Naive thymus-derived CD4-positive, alpha-beta T cell (primary cell): ENCODE measurements around the gene ANKRD10. TPM values are rescaled to one million over a fixed set of nuclear protein-coding genes. Genes with fewer than 3 reads are reported as not detected.
"Not testable (repeated sequence)": the region's sequence is repeated elsewhere in the genome, so short reads cannot be mapped to it uniquely, and the experiment has no call there.

ENCODE experiments used
- ATAC-seq: fragments of 150-1000 bp; cut with Tn5 transposase; 2 replicates; pipeline ENCODE4 v1.10.0; 2021; ENCODE audit warnings: mild to moderate bottlenecking, moderate library complexity
- CTCF ChIA-PET: fragments of 350-600 bp; sonication (Branson Sonifier 250); formaldehyde crosslinking; loops from one replicate; lab custom pipeline; 2021; ENCODE audit warnings: antibody characterized with exemption; lab: Charles Lee
- POLR2A ChIA-PET: fragments of 350-600 bp; sonication (Branson Sonifier 250); formaldehyde crosslinking; loops from one replicate; lab custom pipeline; 2021; ENCODE audit warnings: antibody characterized with exemption, inconsistent platforms; lab: Charles Lee
- DNase-seq, 9 donors: peaks; one replicate each; pipeline versions ENCODE4 v3.0.0 to v3.0.0-alpha.2; 2020 to 2022; ENCODE audit warnings: mixed read lengths in 1 of 9
- H3K27ac ChIP-seq: one replicate; pipeline ENCODE4 v1.7.0; 2013; ENCODE audit warnings: mild to moderate bottlenecking, low read depth, low read length, moderate library complexity
- H3K27me3 ChIP-seq, 2 donors: one replicate each; pipeline ENCODE4 v1.7.0; 2013; ENCODE audit warnings: low read length in 2 of 2, mild to moderate bottlenecking in 2 of 2, moderate library complexity in 2 of 2; ENCODE audit not compliant: control insufficient read depth in 2 of 2, insufficient read depth in 2 of 2
- H3K36me3 ChIP-seq, 3 experiments: 1 replicate in 2 of 3; 2 replicates in 1 of 3; pipeline ENCODE4 v1.7.0; 2013; ENCODE audit warnings: low read length in 3 of 3, mild to moderate bottlenecking in 3 of 3, moderate library complexity in 1 of 3; ENCODE audit not compliant: insufficient read depth in 3 of 3, control insufficient read depth in 2 of 3
- H3K4me1 ChIP-seq, 2 donors: one replicate each; pipeline ENCODE4 v1.7.0; 2013; ENCODE audit warnings: low read length in 2 of 2, mild to moderate bottlenecking in 2 of 2, moderate library complexity in 1 of 2; ENCODE audit not compliant: control insufficient read depth in 2 of 2, insufficient read depth in 2 of 2
- H3K4me3 ChIP-seq: 2 replicates; pipeline ENCODE4 v1.7.0; 2013; ENCODE audit warnings: mild to moderate bottlenecking, low read length
- H3K9me3 ChIP-seq, 3 experiments: 1 replicate in 2 of 3; 2 replicates in 1 of 3; pipeline ENCODE4 v1.7.0; 2013; ENCODE audit warnings: low read length in 3 of 3; ENCODE audit not compliant: control insufficient read depth in 2 of 3
- H3K27ac Mint-ChIP-seq, 9 donors: one replicate each; pipeline ENCODE4 v1.8.0; 2020 to 2022; ENCODE audit warnings: mixed read lengths in 9 of 9, mild to moderate bottlenecking in 8 of 9, moderate library complexity in 5 of 9, inconsistent platforms in 2 of 9
- H3K27me3 Mint-ChIP-seq, 5 donors: one replicate each; pipeline ENCODE4 v1.8.0; 2021 to 2022; ENCODE audit warnings: mixed read lengths in 5 of 5, mild to moderate bottlenecking in 1 of 5
- H3K36me3 Mint-ChIP-seq, 5 donors: one replicate each; pipeline ENCODE4 v1.8.0; 2020 to 2022; ENCODE audit warnings: mixed read lengths in 5 of 5, mild to moderate bottlenecking in 3 of 5, inconsistent platforms in 1 of 5
- H3K4me1 Mint-ChIP-seq, 7 donors: one replicate each; pipeline ENCODE4 v1.8.0; 2020 to 2022; ENCODE audit warnings: mixed read lengths in 7 of 7, mild to moderate bottlenecking in 3 of 7, inconsistent platforms in 1 of 7
- H3K4me3 Mint-ChIP-seq, 10 donors: one replicate each; pipeline ENCODE4 v1.8.0; 2020 to 2022; ENCODE audit warnings: mild to moderate bottlenecking in 10 of 10, mixed read lengths in 10 of 10, moderate library complexity in 6 of 10, inconsistent platforms in 2 of 10
- H3K9me3 Mint-ChIP-seq, 11 donors: one replicate each; pipeline ENCODE4 v1.8.0; 2020 to 2022; ENCODE audit warnings: mixed read lengths in 11 of 11, mild to moderate bottlenecking in 4 of 11, inconsistent platforms in 1 of 11, moderate library complexity in 1 of 11
- intact Hi-C, 2 donors: fragments of 100-400 bp; cut with micrococcal nuclease; formaldehyde crosslinking; loops; one replicate each; pipeline ENCODE4 v1.15.1; 2023
- polyA plus RNA-seq, 2 donors: library from polyadenylated mRNA; unstranded; fragments of 300-500 nt; fragmentation: Illumina TruSeq; gene quantifications; one replicate each; pipeline ENCODE4 v1.2.3, GENCODE V29; 2021
- total RNA-seq, 6 experiments: library from RNA in 5 of 6; stranded (reverse) in 5 of 6; gene quantifications; 1 replicate in 5 of 6; 2 replicates in 1 of 6; pipeline ENCODE4 v1.2.3 and lab custom pipeline; 2021 to 2026

The ANKRD10 gene
- total and polyA plus RNA-seq, 7 experiments from 2014 or later: 53.2 to 155 (median 130) TPM

DNA sequence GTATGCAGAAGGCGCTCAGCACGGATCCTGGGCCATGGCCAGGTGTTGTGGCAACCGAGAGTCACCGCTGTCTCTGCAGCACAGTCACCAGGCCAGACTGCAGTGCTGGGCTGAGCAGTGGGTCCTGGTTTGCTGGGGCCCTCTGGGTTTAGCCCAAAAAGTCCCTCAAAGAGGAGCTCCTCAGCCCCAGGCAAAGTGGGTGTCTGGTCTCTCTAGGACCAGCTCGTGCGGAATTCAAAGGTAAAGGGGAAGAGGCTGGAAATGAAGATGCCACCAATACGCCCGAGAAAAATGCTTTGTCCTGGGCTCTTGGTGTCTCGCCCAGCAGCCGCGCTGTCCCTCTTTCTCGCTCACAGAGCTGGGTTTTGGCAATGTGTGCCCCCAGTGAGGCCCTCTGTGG, 38.5 kb upstream of the ANKRD10 start:
- H3K36me3 ChIP-seq: no peaks in the 10 kb centered on the region
- Mint-ChIP-seq H3K27me3 (peaks cover 0 to 8% (median 6%) of the 10 kb centered on the region in 5 donors), H3K36me3 (peaks cover 0 to 5% (median 0%) of the 10 kb centered on the region in 5 donors), H3K4me3 (no peak overlapping the region), H3K9me3 (peaks cover 0 to 4% (median 0%) of the 10 kb centered on the region in 11 donors), H3K4me1 (peaks cover 0 to 12% (median 0%) of the 10 kb centered on the region in 7 donors), H3K27ac (peak overlapping the region in 1 of 9 donors; percentile 36)
- ChIA-PET CTCF (no interaction called here), POLR2A (no interaction called here)
- intact Hi-C loops: no loop called here
- no peak overlapping the region for H3K4me3 ChIP-seq
- H3K9me3 ChIP-seq: no peaks in the 10 kb centered on the region
- H3K27me3 ChIP-seq: no peaks in the 10 kb centered on the region
- H3K4me1 ChIP-seq: no peaks in the 10 kb centered on the region
- DNase-seq (no peak), ATAC-seq (no peak)
- H3K27ac ChIP-seq: no peak overlapping the region

GRCh38 chr13:110952135-110952534, 37.3 kb upstream of the ANKRD10 start:
- H3K36me3 ChIP-seq, H3K9me3 ChIP-seq, DNase-seq, H3K9me3 Mint-ChIP-seq, intact Hi-C loops, H3K4me3 ChIP-seq, H3K27me3 ChIP-seq, H3K27ac Mint-ChIP-seq, H3K27ac ChIP-seq, H3K36me3 Mint-ChIP-seq, H3K4me3 Mint-ChIP-seq, POLR2A ChIA-PET, ATAC-seq, CTCF ChIA-PET, H3K27me3 Mint-ChIP-seq, H3K4me1 ChIP-seq: not testable (repeated sequence)
- peaks cover 0 to 12% (median 0%) of the 10 kb centered on the region in 7 donors for H3K4me1 Mint-ChIP-seq

GRCh38 chr13:110950819-110951570, 36.1 kb upstream of the ANKRD10 start:
- CTCF ChIA-PET: no interaction called here
- no peaks in the 10 kb centered on the region for H3K4me1 ChIP-seq
- ATAC-seq: no peak
- H3K27me3 ChIP-seq: no peaks in the 10 kb centered on the region
- H3K4me3 ChIP-seq: no peak overlapping the region
- Mint-ChIP-seq H3K27me3 (no peaks in the 10 kb centered on the region), H3K4me1 (peaks cover 0 to 12% (median 0%) of the 10 kb centered on the region in 7 donors), H3K4me3 (no peak overlapping the region), H3K9me3 (no peaks in the 10 kb centered on the region), H3K36me3 (no peaks in the 10 kb centered on the region), H3K27ac (no peak overlapping the region)
- H3K36me3 ChIP-seq: no peaks in the 10 kb centered on the region
- no peaks in the 10 kb centered on the region for H3K9me3 ChIP-seq
- intact Hi-C loops: no loop called here
- POLR2A ChIA-PET: no interaction called here
- no peak for DNase-seq
- no peak overlapping the region for H3K27ac ChIP-seq

DNA sequence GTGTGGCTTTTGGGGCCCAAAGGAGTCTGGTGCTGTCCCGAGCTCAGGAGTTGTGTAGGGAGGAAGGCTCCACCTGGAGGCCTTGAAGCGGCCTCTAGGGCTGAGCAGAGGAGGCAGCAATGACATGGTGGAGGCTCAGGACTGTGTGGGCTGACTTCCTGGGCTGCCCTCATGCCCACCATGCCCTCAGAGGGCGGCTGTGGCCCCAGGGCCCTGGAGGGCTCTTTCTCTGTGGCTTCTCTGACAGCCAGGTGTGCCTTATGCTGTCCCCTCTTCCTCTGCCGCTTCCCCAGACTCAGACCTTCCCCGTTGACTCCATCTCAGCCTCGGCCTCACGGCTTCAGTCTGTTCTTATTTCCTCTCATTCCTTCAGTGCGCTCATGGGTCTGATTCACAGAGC, 35.5 kb upstream of the ANKRD10 start:
- H3K36me3 ChIP-seq: no peaks in the 10 kb centered on the region
- CTCF ChIA-PET: no interaction called here
- H3K27ac Mint-ChIP-seq: no peak overlapping the region
- H3K27ac ChIP-seq: no peak overlapping the region
- no peak for DNase-seq
- H3K9me3 Mint-ChIP-seq: no peaks in the 10 kb centered on the region
- no peaks in the 10 kb centered on the region for H3K27me3 ChIP-seq
- no peak for ATAC-seq
- POLR2A ChIA-PET: interaction anchor here (0.6 kb wide), 1 partner anchor 10 kb away, joined by 3 read pairs; no protein-coding TSS in a partner anchor
- H3K9me3 ChIP-seq: no peaks in the 10 kb centered on the region
- peaks cover 0 to 15% (median 0%) of the 10 kb centered on the region in 7 donors for H3K4me1 Mint-ChIP-seq
- no peaks in the 10 kb centered on the region for H3K4me1 ChIP-seq
- no peaks in the 10 kb centered on the region for H3K27me3 Mint-ChIP-seq
- H3K4me3 ChIP-seq: no peak overlapping the region
- H3K36me3 Mint-ChIP-seq: no peaks in the 10 kb centered on the region
- no peak overlapping the region for H3K4me3 Mint-ChIP-seq
- intact Hi-C loops: no loop called here

- Mint-ChIP-seq H3K4me1 (peaks cover 0 to 21% (median 0%) of the 10 kb centered on the region in 7 donors), H3K36me3 (no peaks in the 10 kb centered on the region), H3K27ac (no peak overlapping the region), H3K27me3 (no peaks in the 10 kb centered on the region), H3K9me3 (no peaks in the 10 kb centered on the region), H3K4me3 (no peak overlapping the region)
- no peaks in the 10 kb centered on the region for H3K9me3 ChIP-seq
- intact Hi-C loops: loop anchor here in 1 of 2 donors (10.0 kb wide), 1 partner anchor 265 kb away; no protein-coding TSS in a partner anchor
- H3K27me3 ChIP-seq: no peaks in the 10 kb centered on the region
- ChIA-PET POLR2A (no interaction called here), CTCF (no interaction called here)
- DNase-seq (no peak), ATAC-seq (no peak)
- no peaks in the 10 kb centered on the region for H3K36me3 ChIP-seq
- no peak overlapping the region for H3K27ac ChIP-seq
- H3K4me1 ChIP-seq: no peaks in the 10 kb centered on the region
- no peak overlapping the region for H3K4me3 ChIP-seq
Observed at GRCh38 chr13:110949628-110950027, 34.8 kb upstream of the ANKRD10 start.

GRCh38 chr13:110949116-110949515, 34.2 kb upstream of the ANKRD10 start:
- ChIA-PET CTCF (no interaction called here), POLR2A (no interaction called here)
- Mint-ChIP-seq H3K4me3 (no peak overlapping the region), H3K36me3 (no peaks in the 10 kb centered on the region), H3K27ac (no peak overlapping the region), H3K9me3 (no peaks in the 10 kb centered on the region), H3K27me3 (no peaks in the 10 kb centered on the region), H3K4me1 (peaks cover 0 to 26% (median 0%) of the 10 kb centered on the region in 7 donors)
- H3K27ac ChIP-seq: no peak overlapping the region
- no peak for DNase-seq
- no peak for ATAC-seq
- no peak overlapping the region for H3K4me3 ChIP-seq
- no peaks in the 10 kb centered on the region for H3K4me1 ChIP-seq
- intact Hi-C loops: loop anchor here in 1 of 2 donors (10.0 kb wide), 1 partner anchor 266 kb away; no protein-coding TSS in a partner anchor
- H3K36me3 ChIP-seq: no peaks in the 10 kb centered on the region
- H3K27me3 ChIP-seq: no peaks in the 10 kb centered on the region
- no peaks in the 10 kb centered on the region for H3K9me3 ChIP-seq

- H3K9me3 ChIP-seq, CTCF ChIA-PET, H3K27me3 ChIP-seq, H3K4me3 Mint-ChIP-seq, H3K27ac Mint-ChIP-seq, H3K27me3 Mint-ChIP-seq, POLR2A ChIA-PET, H3K36me3 Mint-ChIP-seq, DNase-seq, ATAC-seq, H3K4me1 ChIP-seq, H3K27ac ChIP-seq, H3K4me3 ChIP-seq, H3K9me3 Mint-ChIP-seq, H3K36me3 ChIP-seq: not testable (repeated sequence)
- intact Hi-C loops: loop anchor here in 1 of 2 donors (10.0 kb wide), 1 partner anchor 267 kb away; no protein-coding TSS in a partner anchor
- peaks cover 0 to 29% (median 0%) of the 10 kb centered on the region in 7 donors for H3K4me1 Mint-ChIP-seq
Observed at GRCh38 chr13:110947338-110947737, 32.5 kb upstream of the ANKRD10 start.
